ENCODE results near the gene FUT8.

DNA sequence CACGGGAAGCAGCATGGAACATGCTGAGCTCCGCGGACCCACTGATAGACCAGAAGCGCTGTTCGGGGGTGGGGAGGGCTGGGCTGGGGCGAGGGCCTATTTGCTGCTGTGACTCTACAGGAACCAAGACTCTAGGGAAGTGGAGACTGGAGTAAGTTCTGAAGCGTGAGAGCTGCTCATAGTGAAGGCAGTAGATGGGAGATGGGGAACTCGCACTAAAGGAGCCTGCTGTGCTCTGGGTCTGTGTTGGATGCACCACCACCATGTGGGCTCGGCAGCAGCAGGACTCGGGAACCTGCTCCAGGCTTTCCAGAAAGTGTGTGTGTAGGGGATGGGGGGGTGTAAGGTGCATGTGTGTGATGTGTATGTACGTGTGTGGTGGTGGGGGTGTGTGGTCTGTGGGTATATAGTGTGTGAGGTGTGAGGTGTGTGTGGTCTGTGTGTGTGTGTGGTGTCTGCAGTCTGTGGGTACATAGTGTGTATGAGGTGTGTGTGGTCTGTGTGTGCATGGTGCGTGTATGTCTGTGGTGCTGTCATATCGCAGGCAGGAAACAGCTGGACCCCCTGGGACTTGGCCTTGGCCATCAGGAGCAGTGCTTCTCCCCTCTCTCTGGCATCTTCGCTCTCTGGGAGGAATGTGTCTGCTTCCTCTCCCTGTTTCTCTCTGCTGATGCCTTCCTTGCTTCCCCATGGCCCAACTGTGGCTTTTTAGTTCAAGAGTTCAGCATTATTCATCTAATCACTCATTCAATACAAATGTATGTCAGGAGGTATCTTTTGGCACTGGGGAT, 378.9 kb downstream of the FUT8 start:
- TF ChIP-seq CTCF (IDR thresholded peaks at IDR 0.05): no peak
- no peak for TF ChIP-seq POLR2A (IDR thresholded peaks at IDR 0.05)
